Measurements from ENCODE around the gene SRRM5.
"Not testable (repeated sequence)": the region's sequence is repeated elsewhere in the genome, so short reads cannot be mapped to it uniquely, and the experiment has no call there.

DNA sequence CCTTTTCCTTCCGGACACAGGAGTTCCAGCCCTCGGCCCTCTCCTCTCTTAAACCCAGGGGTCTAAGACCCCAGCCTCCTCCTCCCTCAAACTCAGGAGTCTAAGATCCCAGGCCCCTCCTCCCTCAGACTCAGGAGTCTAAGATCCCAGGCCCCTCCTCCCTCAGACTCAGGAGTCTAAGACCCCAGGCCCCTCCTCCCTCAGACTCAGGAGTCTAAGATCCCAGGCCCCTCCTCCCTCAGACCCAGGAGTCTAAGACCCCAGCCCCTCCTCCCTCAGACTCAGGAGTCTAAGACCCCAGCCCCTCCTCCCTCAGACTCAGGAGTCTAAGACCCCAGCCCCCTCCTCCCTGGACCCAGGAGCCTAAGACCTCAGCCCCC, 23.7 kb downstream of the SRRM5 start:
- not testable (repeated sequence) for TF ChIP-seq CTCF (conservative IDR thresholded peaks at IDR 0.05); ZFX (IDR thresholded peaks at IDR 0.05)

Data from C4-2B (cell line).